Keratinocyte (primary cell): Measurements from ENCODE around the gene TMEM52B. TPM values are rescaled to one million over a fixed set of nuclear protein-coding genes. Genes with fewer than 3 reads are reported as not detected.

ENCODE experiments used
- DNase-seq: peaks from one replicate; pipeline ENCODE4 v3.0.0-alpha.2; 2011; ENCODE audit warnings: low read depth, missing footprints, low spot score
- FAIRE-seq: peaks from 2 replicates; lab custom pipeline; 2011; peaks lifted over from hg19 to GRCh38; lab: Jason Lieb, UNC
- H2AFZ ChIP-seq: 2 replicates; pipeline ENCODE4 v1.6.0; 2012; ENCODE audit warnings: low read length, control low read depth, inconsistent platforms; ENCODE audit not compliant: control insufficient read depth
- H3K27ac ChIP-seq: 2 replicates; pipeline ENCODE4 v1.5.1; 2011; ENCODE audit warnings: low read length; ENCODE audit not compliant: control insufficient read depth, insufficient read depth
- H3K27me3 ChIP-seq: 3 replicates; pipeline ENCODE4 v1.6.0; 2011; ENCODE audit warnings: low read length; ENCODE audit not compliant: control insufficient read depth, insufficient read depth; ENCODE audit errors: extremely low read depth
- H3K36me3 ChIP-seq, 2 experiments: 2 replicates in 1 of 2; 3 replicates in 1 of 2; pipeline ENCODE4 v1.5.1; 2011; ENCODE audit warnings: low read length in 2 of 2, mild to moderate bottlenecking in 1 of 2; ENCODE audit not compliant: control insufficient read depth in 2 of 2, insufficient read depth in 2 of 2; ENCODE audit errors: extremely low read depth in 1 of 2
- H3K4me1 ChIP-seq: 3 replicates; pipeline ENCODE4 v1.5.1; 2011; ENCODE audit warnings: low read length; ENCODE audit not compliant: control insufficient read depth, insufficient read depth; ENCODE audit errors: extremely low read depth
- H3K4me2 ChIP-seq: 3 replicates; pipeline ENCODE4 v1.6.0; 2011; ENCODE audit warnings: low read depth, low read length; ENCODE audit not compliant: control insufficient read depth, insufficient read depth; ENCODE audit errors: extremely low read depth
- H3K4me3 ChIP-seq, 3 experiments: fragments of 200-600 bp in 1 of 3; sonication (generic) in 1 of 3; 2 replicates in 2 of 3; 3 replicates in 1 of 3; pipeline ENCODE4 v1.5.1; 2011 to 2016; ENCODE audit warnings: low read length in 3 of 3, mild to moderate bottlenecking in 3 of 3, control low read depth in 2 of 3, inconsistent platforms in 1 of 3, low read depth in 1 of 3, mixed read lengths in 1 of 3, mixed run types in 1 of 3, moderate library complexity in 1 of 3; ENCODE audit not compliant: control insufficient read depth in 2 of 3, insufficient read depth in 2 of 3; ENCODE audit errors: extremely low read depth in 1 of 3
- H3K79me2 ChIP-seq: 2 replicates; pipeline ENCODE4 v1.6.0; 2012; ENCODE audit warnings: low read length; ENCODE audit not compliant: control insufficient read depth, insufficient read depth
- H3K9ac ChIP-seq: 3 replicates; pipeline ENCODE4 v1.6.0; 2011; ENCODE audit warnings: low read length; ENCODE audit not compliant: control insufficient read depth, insufficient read depth; ENCODE audit errors: extremely low read depth
- H3K9me1 ChIP-seq: 3 replicates; pipeline ENCODE4 v1.6.0; 2011; ENCODE audit warnings: low read length; ENCODE audit not compliant: control insufficient read depth, insufficient read depth; ENCODE audit errors: extremely low read depth
- H3K9me3 ChIP-seq: 2 replicates; pipeline ENCODE4 v1.5.1; 2012; ENCODE audit warnings: low read depth, low read length; ENCODE audit not compliant: control insufficient read depth
- H4K20me1 ChIP-seq: 3 replicates; pipeline ENCODE4 v1.6.0; 2011; ENCODE audit warnings: low read length; ENCODE audit not compliant: control insufficient read depth, insufficient read depth; ENCODE audit errors: extremely low read depth
- EZH2 ChIP-seq: IDR thresholded peaks from one replicate; pipeline ENCODE4 v1.6.1; 2012; ENCODE audit warnings: inconsistent platforms, mild to moderate bottlenecking, low read length, moderate library complexity
- dilution Hi-C: fragments of 300-500 bp; cut with MboI; formaldehyde crosslinking; loops from one replicate; pipeline ENCODE4 v1.7.0; 2020; ENCODE audit warnings: low sequenced_read_pairs; ENCODE audit not compliant: extremely low pct_ligation_motif_present
- polyA plus RNA-seq, 5 experiments: library from polyadenylated mRNA; depleted of rRNA in 3 of 5; stranded (reverse) in 3 of 5; stranded (forward) in 1 of 5; unstranded in 1 of 5; fragments of >200 nt; gene quantifications; 1 replicate in 1 of 5; 2 replicates in 3 of 5; 3 replicates in 1 of 5; pipeline versions ENCODE4 v1.2.1 to v1.2.3, GENCODE V29; 2011 to 2012; ENCODE audit warnings: missing spikeins in 2 of 5, low read depth in 1 of 5, low replicate concordance in 1 of 5
- TF ChIP-seq, protein P1 (sequence below), 3 experiments: IDR thresholded peaks in 1 of 3; conservative IDR thresholded peaks in 1 of 3; optimal IDR thresholded peaks in 1 of 3; 2 replicates in 2 of 3; 3 replicates in 1 of 3; pipeline versions ENCODE3 to v1.5.1; 2011; ENCODE audit warnings: low read length in 3 of 3, mild to moderate bottlenecking in 3 of 3, moderate library complexity in 2 of 3, control low read depth in 1 of 3, inconsistent platforms in 1 of 3; ENCODE audit not compliant: insufficient read depth in 2 of 3; ENCODE audit errors: extremely low read depth in 1 of 3

The TMEM52B gene
- polyA plus RNA-seq, 1 donor (not counting 4 experiments of a cell fraction or from before 2014, with no cell fraction given): not detected

DNA sequence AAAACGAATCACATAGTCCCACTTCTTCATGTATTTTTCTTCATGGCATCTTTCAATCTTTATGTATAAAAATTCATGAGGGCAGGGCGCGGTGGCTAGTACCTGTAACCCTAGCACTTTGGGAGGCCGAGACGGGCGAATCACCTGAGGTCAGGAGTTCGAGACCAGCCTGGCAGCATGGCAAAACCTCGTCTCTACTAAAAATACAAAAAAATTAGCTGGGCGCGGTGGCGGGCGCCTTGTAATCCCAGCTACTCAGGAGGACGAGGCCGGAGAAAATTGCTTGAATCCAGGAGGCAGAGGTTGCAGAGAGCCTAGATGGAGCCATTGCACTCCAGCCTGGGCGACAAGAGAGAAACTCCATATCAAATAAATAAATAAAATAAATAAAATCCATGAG is 31.4 kb downstream of the TMEM52B start:
- no peaks in the 10 kb centered on the region for H3K27me3 ChIP-seq
- no peak for DNase-seq
- H3K9ac ChIP-seq: no peak overlapping the region
- TF ChIP-seq EZH2: no peak
- TF ChIP-seq, protein P1, sequence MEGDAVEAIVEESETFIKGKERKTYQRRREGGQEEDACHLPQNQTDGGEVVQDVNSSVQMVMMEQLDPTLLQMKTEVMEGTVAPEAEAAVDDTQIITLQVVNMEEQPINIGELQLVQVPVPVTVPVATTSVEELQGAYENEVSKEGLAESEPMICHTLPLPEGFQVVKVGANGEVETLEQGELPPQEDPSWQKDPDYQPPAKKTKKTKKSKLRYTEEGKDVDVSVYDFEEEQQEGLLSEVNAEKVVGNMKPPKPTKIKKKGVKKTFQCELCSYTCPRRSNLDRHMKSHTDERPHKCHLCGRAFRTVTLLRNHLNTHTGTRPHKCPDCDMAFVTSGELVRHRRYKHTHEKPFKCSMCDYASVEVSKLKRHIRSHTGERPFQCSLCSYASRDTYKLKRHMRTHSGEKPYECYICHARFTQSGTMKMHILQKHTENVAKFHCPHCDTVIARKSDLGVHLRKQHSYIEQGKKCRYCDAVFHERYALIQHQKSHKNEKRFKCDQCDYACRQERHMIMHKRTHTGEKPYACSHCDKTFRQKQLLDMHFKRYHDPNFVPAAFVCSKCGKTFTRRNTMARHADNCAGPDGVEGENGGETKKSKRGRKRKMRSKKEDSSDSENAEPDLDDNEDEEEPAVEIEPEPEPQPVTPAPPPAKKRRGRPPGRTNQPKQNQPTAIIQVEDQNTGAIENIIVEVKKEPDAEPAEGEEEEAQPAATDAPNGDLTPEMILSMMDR (optimal IDR thresholded peaks at IDR 0.05 in 1 of 3, IDR thresholded peaks at IDR 0.05 in 1 of 3, conservative IDR thresholded peaks at IDR 0.05 in 1 of 3; ENCODE audit: extremely low read depth in 1 of 3, insufficient read depth in 2 of 3, low read length in 3 of 3): no peak
- no peak overlapping the region for H3K27ac ChIP-seq
- no peaks in the 10 kb centered on the region for H3K79me2 ChIP-seq
- no peaks in the 10 kb centered on the region for H3K36me3 ChIP-seq
- no peak overlapping the region for H3K4me3 ChIP-seq
- H2AFZ ChIP-seq: no peak overlapping the region
- H3K9me3 ChIP-seq: no peaks in the 10 kb centered on the region
- H3K4me1 ChIP-seq: peaks cover 22% of the 10 kb centered on the region
- no peaks in the 10 kb centered on the region for H3K9me1 ChIP-seq
- H3K4me2 ChIP-seq: no peak overlapping the region
- no peak for FAIRE-seq
- dilution Hi-C loops: no loop called here
- peaks cover 2% of the 10 kb centered on the region for H4K20me1 ChIP-seq

DNA sequence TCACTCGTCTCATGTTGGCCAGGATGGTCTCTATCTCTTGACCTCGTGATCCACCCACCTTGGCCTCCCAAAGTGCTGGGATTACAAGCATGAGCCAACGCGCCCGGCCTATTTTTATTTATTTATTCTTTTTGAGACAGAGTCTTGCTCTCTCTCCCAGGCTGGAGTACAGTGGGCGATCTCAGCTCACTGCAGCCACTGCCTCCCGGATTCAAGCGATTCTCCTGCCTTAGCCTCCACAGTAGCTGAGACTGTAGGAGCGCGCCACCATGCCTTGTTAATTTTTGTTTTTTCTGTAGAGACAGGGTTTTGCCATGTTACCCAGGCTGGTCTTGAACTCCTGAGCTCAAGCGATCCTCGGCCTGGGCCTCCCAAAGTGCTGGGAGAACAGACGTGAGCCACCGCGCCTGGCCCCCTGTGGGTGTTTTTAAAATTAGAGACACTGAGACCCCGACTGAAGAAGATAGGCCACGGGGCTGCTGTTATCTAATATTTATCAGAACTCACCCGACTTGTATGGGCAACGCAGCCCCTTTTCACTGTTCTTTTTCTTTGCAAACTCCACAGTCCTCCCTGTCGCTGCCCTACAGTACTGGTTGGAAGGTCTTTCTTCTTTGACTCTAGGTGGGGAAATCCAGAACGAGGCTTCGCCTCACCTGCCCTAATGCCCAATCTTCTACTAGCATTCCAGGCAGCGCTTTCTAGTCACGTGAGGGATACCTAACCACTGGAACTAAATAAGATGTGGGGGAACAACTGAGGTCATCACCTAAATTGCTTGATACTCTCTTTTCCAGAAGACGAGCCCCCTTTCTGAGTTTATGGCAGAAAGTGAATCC is 32.5 kb downstream of the TMEM52B start:
- Histone ChIP-seq H3K36me3 (no peaks in the 10 kb centered on the region), H3K9me3 (no peaks in the 10 kb centered on the region), H3K79me2 (no peaks in the 10 kb centered on the region), H4K20me1 (peaks cover 2% of the 10 kb centered on the region), H3K9ac (no peak overlapping the region), H3K27me3 (no peaks in the 10 kb centered on the region), H2AFZ (no peak overlapping the region), H3K4me2 (no peak overlapping the region), H3K4me1 (peaks cover 17% of the 10 kb centered on the region), H3K4me3 (no peak overlapping the region), H3K9me1 (no peaks in the 10 kb centered on the region), H3K27ac (no peak overlapping the region)
- TF ChIP-seq, protein P1 (optimal IDR thresholded peaks at IDR 0.05 in 1 of 3, IDR thresholded peaks at IDR 0.05 in 1 of 3, conservative IDR thresholded peaks at IDR 0.05 in 1 of 3; ENCODE audit: extremely low read depth in 1 of 3, insufficient read depth in 2 of 3, low read length in 3 of 3): no peak
- no peak for TF ChIP-seq EZH2
- dilution Hi-C loops: no loop called here
- DNase-seq (no peak), FAIRE-seq (no peak)
